DMS79 (cell line): ENCODE measurements around the gene REC114.
"Not testable (repeated sequence)": the region's sequence is repeated elsewhere in the genome, so short reads cannot be mapped to it uniquely, and the experiment has no call there.

Experiments used
- DNase-seq: peaks from one replicate; lab custom pipeline; 2025; lab: John Stamatoyannopoulos, UW

REC114 gene

DNA sequence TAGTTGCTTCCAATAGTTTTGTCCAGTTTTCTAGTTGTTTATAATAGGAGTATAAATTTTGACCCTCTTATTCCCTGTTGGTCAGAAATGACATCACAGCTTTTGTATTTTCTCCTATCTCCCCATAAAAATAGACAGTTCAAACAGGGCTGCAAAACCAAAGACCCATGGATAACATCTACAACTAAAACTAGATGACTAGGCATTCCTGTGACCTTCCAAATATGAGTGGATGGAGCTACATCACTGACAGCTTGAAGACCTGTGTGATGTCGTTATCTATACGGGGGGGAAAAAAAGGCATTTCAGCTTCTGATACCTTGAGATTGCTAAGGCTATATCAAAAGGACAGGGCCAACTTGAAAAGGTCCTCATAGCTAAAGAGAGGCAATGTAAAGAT lies 84.6 kb downstream of the REC114 start:
- DNase-seq = no peak

- no peak for DNase-seq
These were observed 87.7 kb downstream of the REC114 start for GRCh38 chr15:73530649-73531048.

DNA sequence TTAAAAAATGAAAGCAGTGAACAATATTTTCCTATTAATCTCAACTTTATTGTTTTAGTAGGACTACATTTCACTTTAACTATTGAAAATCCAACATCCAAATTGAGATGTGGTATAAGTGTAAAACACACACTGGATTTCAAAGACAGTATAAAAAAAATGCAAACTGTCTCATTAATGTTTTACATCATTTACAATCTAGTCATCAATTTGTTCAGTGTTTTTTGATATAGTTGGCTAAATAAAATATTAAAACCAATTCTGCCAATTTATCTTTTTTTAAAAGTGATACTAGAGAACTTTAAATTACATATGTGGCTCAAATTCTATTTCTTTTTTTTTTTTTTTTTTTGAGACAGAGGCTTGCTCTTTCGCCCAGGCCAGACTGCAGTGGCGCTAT lies 95.2 kb downstream of the REC114 start:
- no peak for DNase-seq

GRCh38 chr15:73538563-73539211 lies 95.7 kb downstream of the REC114 start:
- DNase-seq = no peak

DNA sequence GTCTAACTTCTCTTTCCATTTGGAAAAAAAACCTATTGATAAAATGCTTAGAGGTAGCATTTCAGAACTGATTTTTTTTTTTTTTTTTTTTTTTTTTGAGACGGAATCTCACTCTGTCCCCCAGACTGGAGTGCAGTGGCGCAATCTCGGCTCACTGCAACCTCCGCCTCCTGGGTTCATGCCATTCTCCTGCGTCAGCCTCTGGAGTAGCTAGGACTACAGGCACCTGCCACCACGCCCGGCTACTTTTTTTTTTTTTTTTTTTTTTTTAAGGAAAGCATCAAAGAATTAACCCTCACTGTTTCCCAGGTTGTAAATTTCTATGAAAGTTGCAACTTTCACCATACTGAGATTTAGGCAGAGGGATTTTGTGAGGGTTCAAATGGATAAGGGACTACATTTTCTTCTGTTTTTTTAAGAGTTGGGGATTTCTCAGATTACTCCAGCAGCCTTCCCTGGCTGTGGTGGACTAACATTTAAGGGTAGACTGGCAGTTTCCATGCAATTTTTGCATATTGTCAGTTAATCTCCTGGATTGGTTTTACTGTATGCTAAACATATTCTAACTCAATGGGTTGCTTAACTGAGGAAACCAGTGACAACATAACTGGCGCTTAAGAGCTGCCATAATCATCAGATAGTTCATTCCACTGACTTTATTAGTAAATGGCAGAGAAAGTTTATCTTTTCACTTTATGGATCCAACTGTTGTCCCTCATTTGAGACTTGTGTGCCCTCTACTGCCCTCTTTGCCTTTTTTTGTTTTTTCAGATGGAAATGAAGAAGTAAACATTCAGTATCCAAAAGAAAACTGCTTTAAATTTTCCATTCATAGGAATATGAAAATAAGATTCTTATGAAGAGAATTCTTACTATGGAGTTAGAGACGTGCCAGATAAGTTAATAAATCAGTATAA lies 96.5 kb downstream of the REC114 start:
- no peak for DNase-seq

GRCh38 chr15:73540161-73540560 lies 97.2 kb downstream of the REC114 start:
- DNase-seq = no peak

- DNase-seq = no peak
These were observed 98.5 kb downstream of the REC114 start for GRCh38 chr15:73541479-73541878.

DNA sequence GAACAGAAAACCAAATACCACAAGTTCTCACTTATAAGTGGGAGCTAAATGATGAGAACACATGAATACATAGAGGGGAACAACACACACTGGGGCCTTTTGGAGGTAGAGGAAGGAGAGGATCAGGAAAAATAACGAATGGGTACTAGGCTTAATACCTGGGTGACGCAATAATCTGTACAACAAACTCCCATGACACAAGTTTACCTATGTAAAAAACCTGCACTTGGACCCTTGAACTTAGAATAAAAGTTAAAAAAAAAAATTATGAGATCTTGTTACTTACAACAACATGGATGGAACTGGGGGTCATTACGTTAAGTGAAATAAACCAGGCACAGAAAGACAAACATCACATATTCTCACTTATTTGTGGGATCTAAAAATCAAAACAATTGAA lies 106.0 kb downstream of the REC114 start:
- DNase-seq = not testable (repeated sequence)

- DNase-seq = no peak
These were observed 107.2 kb downstream of the REC114 start for GRCh38 chr15:73550190-73550589.

- DNase-seq = no peak
These were observed 112.1 kb downstream of the REC114 start for GRCh38 chr15:73555080-73555479.

- DNase-seq = no peak
These were observed 115.6 kb downstream of the REC114 start for GRCh38 chr15:73558529-73558928.

- no peak for DNase-seq
These were observed 117.6 kb downstream of the REC114 start for GRCh38 chr15:73560501-73561117.

- DNase-seq = no peak
These were observed 121.3 kb downstream of the REC114 start for GRCh38 chr15:73564255-73564654.

GRCh38 chr15:73567020-73567419 lies 124.1 kb downstream of the REC114 start:
- no peak for DNase-seq

- no peak for DNase-seq
These were observed 125.8 kb downstream of the REC114 start for GRCh38 chr15:73568564-73569280.

DNA sequence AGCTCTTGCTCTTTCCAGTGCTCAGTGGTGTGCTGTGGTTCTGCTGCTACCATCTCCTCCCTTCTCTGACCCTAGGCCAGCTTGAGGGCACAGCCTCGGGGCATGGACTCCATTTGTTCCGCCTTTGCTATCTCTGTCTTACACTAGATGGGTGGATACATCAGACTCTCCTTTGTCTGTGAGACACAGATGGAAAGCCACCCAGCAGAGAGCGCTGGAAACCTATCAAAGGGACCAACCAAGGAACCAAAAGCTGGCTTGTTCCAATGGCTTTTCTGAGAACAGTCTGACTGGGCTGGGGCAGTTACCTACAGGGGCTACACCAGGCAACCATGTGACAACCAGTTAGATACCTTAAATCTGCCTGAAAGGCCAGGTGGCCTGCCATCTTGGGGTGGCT lies 126.4 kb downstream of the REC114 start:
- DNase-seq = no peak

- DNase-seq = no peak
These were observed 127.5 kb downstream of the REC114 start for GRCh38 chr15:73570355-73571032.

DNA sequence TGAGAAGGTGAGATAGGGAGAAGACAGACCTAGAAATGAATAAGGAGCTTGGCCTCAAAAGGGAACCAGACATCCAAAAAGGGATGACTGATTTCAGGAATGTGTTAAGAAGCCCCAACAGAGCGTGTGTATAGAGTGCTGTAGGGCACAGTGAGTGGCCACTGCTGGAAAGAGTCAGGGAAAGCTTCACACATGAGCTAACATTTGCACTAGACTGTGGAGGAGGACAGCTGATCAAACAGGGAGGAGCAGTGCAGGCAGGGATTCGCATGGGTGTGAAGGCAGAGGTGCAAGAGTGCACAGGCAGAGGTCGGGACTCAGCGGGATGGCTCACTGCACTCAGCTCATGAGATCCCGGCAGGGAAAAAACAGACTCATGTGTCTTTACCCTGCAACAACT lies 128.4 kb downstream of the REC114 start:
- peak; percentile 63 for DNase-seq

GRCh38 chr15:73572296-73572695 lies 129.3 kb downstream of the REC114 start:
- DNase-seq = no peak

DNA sequence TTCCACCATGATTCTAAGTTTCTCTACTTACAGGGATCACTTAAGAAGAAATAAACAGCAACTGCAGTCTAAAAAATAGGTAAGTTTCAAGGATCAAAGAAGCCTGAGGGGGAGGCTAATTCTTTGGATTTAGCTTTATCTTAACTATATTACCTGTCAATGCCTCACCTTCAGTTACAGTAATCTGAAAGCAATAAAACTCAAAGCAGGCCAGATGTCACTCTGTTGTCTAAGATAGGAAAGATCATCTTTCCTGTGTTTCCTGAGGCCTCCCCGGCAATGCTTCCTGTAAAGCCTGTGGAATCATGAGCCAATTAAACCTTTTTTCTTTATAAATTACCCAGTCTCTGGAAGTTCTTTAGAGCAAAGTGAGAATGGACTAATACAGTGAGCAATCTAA lies 130.1 kb downstream of the REC114 start:
- no peak for DNase-seq

GRCh38 chr15:73573572-73573971 lies 130.6 kb downstream of the REC114 start:
- DNase-seq = no peak
